CD14-positive monocyte (primary cell): ENCODE measurements around the gene HSPA1L. TPM values are rescaled to one million over a fixed set of nuclear protein-coding genes. Genes with fewer than 3 reads are reported as not detected.

Experiments used
- DNase-seq, 3 donors: peaks; one replicate each; pipeline ENCODE4 v3.0.0-alpha.2; 2011 to 2022
- H2AFZ ChIP-seq: 2 replicates; pipeline ENCODE4 v1.6.0; 2012; ENCODE audit warnings: mild to moderate bottlenecking, low read depth, low read length, inconsistent platforms; ENCODE audit not compliant: insufficient read depth, poor library complexity, severe bottlenecking
- H3K27ac ChIP-seq, 2 donors: 1 replicate in 1 of 2; 2 replicates in 1 of 2; pipeline ENCODE4 v1.5.1; 2012 to 2013; ENCODE audit warnings: low read length in 2 of 2, control low read depth in 1 of 2, inconsistent platforms in 1 of 2, low read depth in 1 of 2, mild to moderate bottlenecking in 1 of 2
- H3K27me3 ChIP-seq, 2 donors: one replicate each; pipeline versions ENCODE4 v1.6.0 to v1.6.1; 2011 to 2013; ENCODE audit warnings: low read length in 2 of 2; ENCODE audit not compliant: control insufficient read depth in 2 of 2, insufficient read depth in 2 of 2
- H3K36me3 ChIP-seq, 2 donors: replicated peaks in 1 of 2; 1 replicate in 1 of 2; 2 replicates in 1 of 2; pipeline versions ENCODE4 v1.5.1 to v1.6.1; 2012 to 2013; ENCODE audit warnings: low read length in 2 of 2, control low read depth in 1 of 2, inconsistent platforms in 1 of 2, mild to moderate bottlenecking in 1 of 2; ENCODE audit not compliant: insufficient read depth in 2 of 2, control insufficient read depth in 1 of 2
- H3K4me1 ChIP-seq, 2 donors: 1 replicate in 1 of 2; 2 replicates in 1 of 2; pipeline versions ENCODE4 v1.5.1 to v1.6.1; 2012 to 2013; ENCODE audit warnings: low read length in 2 of 2, control low read depth in 1 of 2, inconsistent platforms in 1 of 2, mild to moderate bottlenecking in 1 of 2, moderate library complexity in 1 of 2; ENCODE audit not compliant: insufficient read depth in 2 of 2, control insufficient read depth in 1 of 2
- H3K4me2 ChIP-seq: replicated peaks from 2 replicates; pipeline ENCODE3; 2012; ENCODE audit warnings: low read length, moderate library complexity, mild to moderate bottlenecking; ENCODE audit not compliant: poor library complexity, severe bottlenecking; ENCODE audit errors: extremely low read depth
- H3K4me3 ChIP-seq, 3 experiments: fragments of 200-600 bp in 1 of 3; sonication (generic) in 1 of 3; replicated peaks in 1 of 3; 1 replicate in 2 of 3; 2 replicates in 1 of 3; pipeline ENCODE4 v1.5.1; 2011 to 2013; ENCODE audit warnings: low read length in 3 of 3, mild to moderate bottlenecking in 3 of 3, control low read depth in 2 of 3, low read depth in 2 of 3, inconsistent platforms in 1 of 3, moderate library complexity in 1 of 3
- H3K79me2 ChIP-seq: 2 replicates; pipeline ENCODE4 v1.6.0; 2012; ENCODE audit warnings: mild to moderate bottlenecking, control low read depth, inconsistent platforms, low read length, moderate library complexity; ENCODE audit not compliant: insufficient read depth
- H3K9ac ChIP-seq: 2 replicates; pipeline ENCODE4 v1.6.0; 2017; ENCODE audit warnings: low read length, mild to moderate bottlenecking; ENCODE audit not compliant: insufficient read depth, poor library complexity, severe bottlenecking
- H3K9me3 ChIP-seq, 2 donors: replicated peaks in 1 of 2; 1 replicate in 1 of 2; 2 replicates in 1 of 2; pipeline versions ENCODE4 v1.5.1 to v1.6.1; 2012 to 2013; ENCODE audit warnings: low read length in 2 of 2, control low read depth in 1 of 2; ENCODE audit not compliant: control insufficient read depth in 1 of 2, insufficient read depth in 1 of 2
- H4K20me1 ChIP-seq: 2 replicates; pipeline ENCODE4 v1.6.0; 2012; ENCODE audit warnings: mild to moderate bottlenecking, low read length, control low read depth, moderate library complexity; ENCODE audit not compliant: insufficient read depth
- H3K27ac Mint-ChIP-seq, 7 donors: one replicate each; pipeline ENCODE4 v1.8.0; 2020; ENCODE audit warnings: mild to moderate bottlenecking in 7 of 7, mixed read lengths in 7 of 7, moderate library complexity in 6 of 7, inconsistent platforms in 2 of 7
- H3K27me3 Mint-ChIP-seq, 3 donors: one replicate each; pipeline ENCODE4 v1.8.0; 2021 to 2022; ENCODE audit warnings: low read depth in 3 of 3, mild to moderate bottlenecking in 3 of 3, mixed read lengths in 3 of 3, moderate library complexity in 3 of 3, inconsistent platforms in 1 of 3
- H3K36me3 Mint-ChIP-seq, 2 donors: one replicate each; pipeline ENCODE4 v1.8.0; 2020; ENCODE audit warnings: mixed read lengths in 2 of 2, inconsistent platforms in 1 of 2, mild to moderate bottlenecking in 1 of 2
- H3K4me1 Mint-ChIP-seq: one replicate; pipeline ENCODE4 v1.8.0; 2020; ENCODE audit warnings: mild to moderate bottlenecking, mixed read lengths
- H3K4me3 Mint-ChIP-seq, 2 donors: one replicate each; pipeline ENCODE4 v1.8.0; 2020; ENCODE audit warnings: mild to moderate bottlenecking in 2 of 2, mixed read lengths in 2 of 2, moderate library complexity in 1 of 2
- H3K9me3 Mint-ChIP-seq, 7 donors: one replicate each; pipeline ENCODE4 v1.8.0; 2020 to 2022; ENCODE audit warnings: mixed read lengths in 7 of 7, mild to moderate bottlenecking in 6 of 7, moderate library complexity in 6 of 7, inconsistent platforms in 2 of 7
- CTCF ChIP-seq: fragments of 200-600 bp; IDR thresholded peaks from one replicate; pipeline ENCODE4 v1.8.0; 2022; ENCODE audit warnings: antibody characterized with exemption, mild to moderate bottlenecking
- WGBS: methylation state at CpG from one replicate; pipeline ENCODE4 v1.1.5; 2013; ENCODE audit warnings: missing lambda C conversion rate; ENCODE audit not compliant: insufficient coverage; 5-methylcytosine and 5-hydroxymethylcytosine counted together
- intact Hi-C, 2 donors: fragments of 100-400 bp; cut with micrococcal nuclease; formaldehyde crosslinking; loops; one replicate each; pipeline versions ENCODE4 v1.15.0 to v1.15.1; 2023
- polyA plus RNA-seq, 3 donors: library from polyadenylated mRNA; depleted of rRNA in 1 of 3; unstranded in 2 of 3; stranded (reverse) in 1 of 3; fragments of 300-500 nt in 2 of 3; fragments of >200 nt in 1 of 3; fragmentation: Illumina TruSeq in 2 of 3; gene quantifications; 1 replicate in 2 of 3; 2 replicates in 1 of 3; pipeline ENCODE4 v1.2.3, GENCODE V29; 2012 to 2021

HSPA1L gene
- polyA plus RNA-seq, 3 donors: 0.53 to 0.72 (median 0.55) TPM

- H3K4me2 ChIP-seq: no peak overlapping the region
- H2AFZ ChIP-seq: no peak overlapping the region
- no peaks in the 10 kb centered on the region for H3K27me3 ChIP-seq
- Mint-ChIP-seq H3K27ac (no peak overlapping the region), H3K27me3 (peaks cover 0 to 3% (median 2%) of the 10 kb centered on the region in 3 donors), H3K36me3 (peaks cover 2 to 3% of the 10 kb centered on the region in 2 donors), H3K4me1 (no peaks in the 10 kb centered on the region), H3K4me3 (no peak overlapping the region), H3K9me3 (peaks cover 0 to 2% (median under 1%) of the 10 kb centered on the region in 7 donors)
- intact Hi-C loops: no loop called here
- no peaks in the 10 kb centered on the region for H3K9me3 ChIP-seq
- no peak for TF ChIP-seq CTCF
- no peak overlapping the region for H3K4me3 ChIP-seq
- H3K4me1 ChIP-seq: no peaks in the 10 kb centered on the region
- H3K27ac ChIP-seq: no peak overlapping the region
- H3K36me3 ChIP-seq: no peaks in the 10 kb centered on the region
- WGBS: 100% methylated on average over 1 of the region's 2 CpGs
- no peaks in the 10 kb centered on the region for H3K79me2 ChIP-seq
- no peak for DNase-seq
- no peaks in the 10 kb centered on the region for H4K20me1 ChIP-seq
- H3K9ac ChIP-seq: no peak overlapping the region
Measured at GRCh38 chr6:31847276-31847978, 32.3 kb upstream of the HSPA1L start.

GRCh38 chr6:31844507-31844906 is 29.4 kb upstream of the HSPA1L start:
- Histone ChIP-seq H3K9me3 (no peaks in the 10 kb centered on the region), H3K36me3 (peaks cover 14 to 18% of the 10 kb centered on the region in 2 donors), H3K27me3 (no peaks in the 10 kb centered on the region), H3K4me2 (no peak overlapping the region), H3K79me2 (no peaks in the 10 kb centered on the region), H3K4me1 (no peaks in the 10 kb centered on the region), H2AFZ (no peak overlapping the region), H3K9ac (no peak overlapping the region), H4K20me1 (peaks cover 17% of the 10 kb centered on the region), H3K4me3 (no peak overlapping the region), H3K27ac (no peak overlapping the region)
- Mint-ChIP-seq H3K4me1 (no peaks in the 10 kb centered on the region), H3K27ac (no peak overlapping the region), H3K4me3 (no peak overlapping the region), H3K36me3 (peaks cover 19 to 29% of the 10 kb centered on the region in 2 donors), H3K9me3 (no peaks in the 10 kb centered on the region), H3K27me3 (peaks cover 0 to 3% (median 2%) of the 10 kb centered on the region in 3 donors)
- WGBS: no CpG with 5 or more reads among the region's 3 CpGs
- no peak for TF ChIP-seq CTCF
- DNase-seq: no peak
- intact Hi-C loops: no loop called here
